Tibial nerve (tissue), 4 donors: ENCODE measurements around the gene TCF7.

ENCODE experiments used
- CTCF ChIP-seq, 5 experiments: fragments of 200-600 bp in 3 of 5; fragments of 450-650 bp in 2 of 5; sonication (generic) in 3 of 5; IDR thresholded peaks; one replicate each; pipeline ENCODE4 v1.5.1; 2016 to 2019; ENCODE audit warnings: antibody characterized with exemption in 5 of 5, mild to moderate bottlenecking in 3 of 5, moderate library complexity in 2 of 5
- EP300 ChIP-seq, 2 donors: sonication (generic); formaldehyde crosslinking; IDR thresholded peaks; one replicate each; pipeline ENCODE4 v1.6.1; 2017; ENCODE audit warnings: antibody characterized with exemption in 2 of 2, mild to moderate bottlenecking in 1 of 2

GRCh38 chr5:134086943-134087305 is 27.6 kb upstream of the TCF7 start:
- TF ChIP-seq CTCF (IDR thresholded peaks at IDR 0.05) (no peak), EP300 (IDR thresholded peaks at IDR 0.05) (no peak)
